ENCODE results near the gene FAM78B.

Gene FAM78B

DNA sequence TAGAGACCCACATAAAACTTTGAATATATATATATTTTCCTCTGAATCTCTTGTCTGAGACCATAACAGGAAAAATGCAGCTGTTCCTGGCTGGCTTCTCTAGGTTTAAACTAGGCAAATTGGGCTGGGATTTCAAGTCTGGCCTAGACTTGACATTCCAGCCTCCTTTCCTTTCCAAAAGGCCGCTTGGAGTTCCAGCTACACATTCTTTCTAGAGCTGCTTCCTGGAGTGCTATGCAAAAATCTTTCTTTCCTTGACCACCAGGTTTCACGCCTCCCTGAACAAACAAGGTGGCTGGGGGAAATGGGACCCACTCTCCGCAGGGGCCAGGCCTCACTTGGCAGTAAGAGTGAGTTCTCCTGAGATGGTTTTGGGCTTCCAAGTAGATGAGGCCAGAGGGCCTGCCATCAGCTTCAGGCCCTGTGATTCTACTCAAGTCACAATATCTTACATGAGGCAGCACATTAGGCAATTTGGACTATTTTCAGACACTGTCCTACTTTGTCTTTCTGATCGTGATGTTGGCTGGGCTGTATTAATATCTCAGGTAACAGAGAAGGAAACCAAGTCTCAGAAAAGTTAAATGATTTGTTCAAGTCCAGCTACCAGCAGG lies 102.4 kb downstream of the FAM78B start:
- DNase-seq (ENCODE audit: low read depth) = no peak
- TF ChIP-seq, protein P1, sequence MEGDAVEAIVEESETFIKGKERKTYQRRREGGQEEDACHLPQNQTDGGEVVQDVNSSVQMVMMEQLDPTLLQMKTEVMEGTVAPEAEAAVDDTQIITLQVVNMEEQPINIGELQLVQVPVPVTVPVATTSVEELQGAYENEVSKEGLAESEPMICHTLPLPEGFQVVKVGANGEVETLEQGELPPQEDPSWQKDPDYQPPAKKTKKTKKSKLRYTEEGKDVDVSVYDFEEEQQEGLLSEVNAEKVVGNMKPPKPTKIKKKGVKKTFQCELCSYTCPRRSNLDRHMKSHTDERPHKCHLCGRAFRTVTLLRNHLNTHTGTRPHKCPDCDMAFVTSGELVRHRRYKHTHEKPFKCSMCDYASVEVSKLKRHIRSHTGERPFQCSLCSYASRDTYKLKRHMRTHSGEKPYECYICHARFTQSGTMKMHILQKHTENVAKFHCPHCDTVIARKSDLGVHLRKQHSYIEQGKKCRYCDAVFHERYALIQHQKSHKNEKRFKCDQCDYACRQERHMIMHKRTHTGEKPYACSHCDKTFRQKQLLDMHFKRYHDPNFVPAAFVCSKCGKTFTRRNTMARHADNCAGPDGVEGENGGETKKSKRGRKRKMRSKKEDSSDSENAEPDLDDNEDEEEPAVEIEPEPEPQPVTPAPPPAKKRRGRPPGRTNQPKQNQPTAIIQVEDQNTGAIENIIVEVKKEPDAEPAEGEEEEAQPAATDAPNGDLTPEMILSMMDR (conservative IDR thresholded peaks at IDR 0.05; ENCODE audit: low read length) = no peak

DNA sequence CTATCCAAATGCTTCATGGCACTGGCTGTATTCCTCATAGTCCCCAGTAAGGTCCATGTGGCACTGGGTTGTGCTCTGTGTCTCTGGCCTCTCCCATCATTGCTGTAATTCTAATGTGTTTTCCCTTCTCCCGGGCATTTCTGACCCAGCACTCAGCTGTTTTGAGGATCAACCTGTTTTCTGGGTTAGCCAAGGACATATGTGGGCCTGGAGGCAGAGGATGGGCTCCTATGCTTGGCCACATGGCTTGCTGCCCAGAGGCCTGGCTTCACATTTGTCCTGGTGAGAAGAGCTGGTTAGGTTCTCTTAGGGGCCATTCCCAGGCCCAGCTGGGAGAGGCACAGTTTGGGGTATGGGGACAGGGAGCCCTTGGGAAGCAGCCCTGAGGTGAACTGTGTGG lies 103.1 kb downstream of the FAM78B start:
- no peak overlapping the region for H3K4me3 ChIP-seq (ENCODE audit: low read length)
- TF ChIP-seq, protein P1 (conservative IDR thresholded peaks at IDR 0.05; ENCODE audit: low read length) = no peak
- no peak for DNase-seq (ENCODE audit: low read depth)

More for the DNA sequence above, 102.4 kb downstream of the FAM78B start:
- no peak overlapping the region for H3K4me3 ChIP-seq (ENCODE audit: low read length)

DNA sequence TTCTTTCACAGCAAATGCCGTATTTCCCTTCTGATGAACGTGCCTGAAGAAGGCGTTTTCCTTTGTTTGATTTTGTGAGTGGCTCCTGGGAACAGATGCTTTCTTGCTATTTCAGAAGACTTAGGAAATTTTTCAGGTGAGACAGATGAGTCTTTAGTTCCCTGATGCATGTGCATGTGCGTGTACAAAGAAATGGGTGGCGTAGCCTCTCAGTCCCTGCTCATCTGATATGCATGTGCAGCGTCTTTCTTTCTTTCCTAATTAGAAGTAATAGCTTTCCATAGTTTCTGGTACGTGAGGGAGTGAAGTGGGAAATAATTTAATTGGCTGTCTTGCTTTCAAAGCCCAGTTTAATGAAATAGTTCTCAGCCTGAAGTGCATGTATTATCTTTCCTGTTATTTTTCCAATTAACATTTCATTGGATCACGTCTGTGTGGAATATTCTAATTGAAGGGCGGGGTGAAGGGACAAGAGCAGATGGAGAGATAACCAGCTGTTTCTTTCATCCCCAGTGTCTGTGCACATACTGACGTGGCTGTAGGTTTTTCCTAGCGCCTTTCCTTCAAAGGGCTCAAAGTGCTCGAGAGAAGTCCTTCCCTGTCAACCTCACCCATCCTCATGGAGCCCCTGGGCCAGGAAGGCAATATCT lies 104.3 kb downstream of the FAM78B start:
- TF ChIP-seq, protein P1 (conservative IDR thresholded peaks at IDR 0.05; ENCODE audit: low read length) = no peak
- DNase-seq (ENCODE audit: low read depth) = no peak
- H3K4me3 ChIP-seq (ENCODE audit: low read length) = no peak overlapping the region

DNA sequence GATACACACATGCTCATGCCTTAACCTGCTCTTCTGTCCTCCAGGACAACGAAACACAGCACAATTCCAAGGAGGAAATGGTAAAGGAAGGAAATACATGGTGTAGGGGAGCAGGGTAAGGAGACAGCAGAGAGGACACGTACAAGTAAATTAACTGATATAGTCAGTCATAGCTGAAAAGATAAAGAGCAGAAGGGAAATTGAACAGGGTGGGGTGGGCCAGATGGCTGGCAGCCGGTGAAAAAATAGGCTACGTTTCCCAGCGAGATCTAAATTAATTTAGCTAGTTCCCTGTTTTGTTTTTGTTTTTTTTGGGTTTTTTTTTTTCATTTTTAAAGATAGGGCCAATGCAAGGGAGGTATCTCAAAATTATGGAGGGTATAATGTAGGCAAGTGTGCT lies 109.2 kb downstream of the FAM78B start:
- no peak overlapping the region for H3K4me3 ChIP-seq (ENCODE audit: low read length)
- DNase-seq (ENCODE audit: low read depth) = no peak
- TF ChIP-seq, protein P1 (conservative IDR thresholded peaks at IDR 0.05; ENCODE audit: low read length) = no peak

DNA sequence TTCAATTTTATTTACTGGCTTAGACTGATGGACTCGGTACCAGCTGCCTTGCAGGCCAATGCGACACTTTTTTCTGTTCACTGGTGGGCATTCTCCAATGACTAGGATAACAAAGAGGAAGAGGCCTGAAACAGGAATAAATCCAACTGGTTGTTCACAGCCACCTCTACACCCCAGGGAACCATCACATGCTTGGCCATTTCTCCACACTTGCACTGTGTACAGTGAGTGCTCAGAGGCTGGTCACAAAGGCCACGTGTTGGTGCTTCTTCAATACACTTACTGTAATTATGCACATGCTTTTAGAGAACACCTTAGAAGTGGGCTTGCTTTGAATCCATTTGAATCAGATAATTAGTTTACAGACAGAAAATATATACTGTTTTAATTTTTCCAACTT lies 113.4 kb downstream of the FAM78B start:
- no peak for DNase-seq (ENCODE audit: low read depth)
- TF ChIP-seq, protein P1 (conservative IDR thresholded peaks at IDR 0.05; ENCODE audit: low read length) = no peak
- no peak overlapping the region for H3K4me3 ChIP-seq (ENCODE audit: low read length)

DNA sequence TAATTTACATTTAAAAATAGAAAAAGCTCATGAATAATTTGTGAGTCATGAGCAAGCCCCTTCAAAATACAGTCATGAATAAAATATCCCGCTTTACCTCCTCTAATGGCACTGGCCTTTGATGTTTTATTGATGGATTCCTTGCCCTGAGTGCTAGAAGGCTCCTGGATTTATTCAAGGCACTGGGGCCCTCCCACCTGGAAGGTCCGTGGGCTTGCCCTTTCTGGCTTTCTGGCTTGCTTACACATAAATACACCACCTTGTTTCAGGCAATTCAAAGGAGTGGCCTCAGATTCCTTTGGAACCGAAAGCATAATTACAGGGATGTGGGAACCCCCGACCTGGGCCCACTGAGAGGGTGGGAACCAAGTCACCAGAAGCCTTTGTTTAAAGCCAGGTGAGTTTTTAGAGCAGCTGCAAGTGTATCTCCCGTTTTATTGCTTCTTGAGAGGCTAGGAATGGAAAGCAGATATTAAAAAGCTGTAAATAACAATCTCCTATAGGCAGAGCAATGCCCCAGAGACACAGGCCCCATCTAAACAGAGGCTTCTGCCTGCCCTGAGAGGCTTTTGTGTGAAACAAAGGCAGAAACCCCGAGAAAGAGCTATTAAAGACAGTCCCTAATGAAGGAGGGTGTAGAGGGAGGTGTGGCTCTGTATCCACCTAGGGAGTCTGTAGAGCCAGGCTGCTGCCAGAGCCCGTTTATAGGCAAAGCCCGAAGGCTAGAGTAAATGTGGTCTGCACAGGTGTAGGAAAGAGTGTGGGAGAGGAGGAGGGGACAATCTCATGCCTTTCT lies 126.4 kb downstream of the FAM78B start:
- no peak for DNase-seq (ENCODE audit: low read depth)

More for the DNA sequence above, 126.4 kb downstream of the FAM78B start:
- no peak overlapping the region for H3K4me3 ChIP-seq (ENCODE audit: low read length)
- TF ChIP-seq, protein P1 (conservative IDR thresholded peaks at IDR 0.05; ENCODE audit: low read length) = no peak
